ENCODE data around the gene MAP7. TPM values are rescaled to one million over a fixed set of nuclear protein-coding genes. Genes with fewer than 3 reads are reported as not detected.

Gene MAP7
- total and polyA plus RNA-seq, 9 of the 15 experiments (the other 6 are each of a cell fraction or from before 2014, with no cell fraction given): 0.76 to 7.7 (median 3.9) TPM

GRCh38 chr6:136378888-136379287, 171.3 kb downstream of the MAP7 start (continued):
- TF ChIP-seq REST (IDR thresholded peaks at IDR 0.05; ENCODE audit: borderline replicate concordance): peak; percentile 57; the same call in 1 of the 2 replicates
- no peak for TF ChIP-seq REST (CRISPR knock-in tag; IDR thresholded peaks at IDR 0.05; ENCODE audit: low read depth)
- TF ChIP-seq ZNF282 (CRISPR knock-in tag; IDR thresholded peaks at IDR 0.05): no peak
- TF ChIP-seq DEAF1 (CRISPR knock-in tag; IDR thresholded peaks at IDR 0.05): peak; percentile 80
- TF ChIP-seq ZMIZ1 (IDR thresholded peaks at IDR 0.05; ENCODE audit: low read depth in 2 of 2, low read length in 2 of 2): no peak
